ENCODE measurements around the gene RNF169.

The RNF169 gene

GRCh38 chr11:74809801-74810200 is 61.2 kb downstream of the RNF169 start:
- DNase-seq, result no peak
- Histone ChIP-seq H3K4me2 (ENCODE audit: low read depth, low read length) (no peak overlapping the region), H3K4me1 (ENCODE audit: low read length) (no peaks in the 10 kb centered on the region), H2AFZ (ENCODE audit: low read length) (no peak overlapping the region), H3K27me3 (replicated peaks; ENCODE audit: insufficient read depth, low read length) (no peaks in the 10 kb centered on the region), H3F3A (ENCODE audit: insufficient read depth, low read length) (no peaks in the 10 kb centered on the region), H3K27ac (ENCODE audit: low read length) (no peak overlapping the region), H3K9me2 (replicated peaks; ENCODE audit: insufficient read depth, low read length) (no peaks in the 10 kb centered on the region), H3K9ac (ENCODE audit: low read length) (no peak overlapping the region), H3K79me2 (ENCODE audit: low read length) (peaks cover 6% of the 10 kb centered on the region), H3K36me3 (replicated peaks; ENCODE audit: insufficient read depth, low read length) (no peaks in the 10 kb centered on the region; the same call in 1 of the 2 replicates), H3K4me3 (ENCODE audit: low read length) (no peak overlapping the region), H4K20me1 (ENCODE audit: insufficient read depth, low read length) (no peaks in the 10 kb centered on the region), H3K9me3 (replicated peaks; ENCODE audit: insufficient read depth, low read length) (no peaks in the 10 kb centered on the region)
- TF ChIP-seq EZH2 (optimal IDR thresholded peaks at IDR 0.05; ENCODE audit: low read depth, low read length) (no peak), EZH2phosphoT487 (IDR thresholded peaks at IDR 0.05; ENCODE audit: low read length) (no peak), CTCF (IDR thresholded peaks at IDR 0.05; ENCODE audit: low read length) (no peak)

- TF ChIP-seq EZH2 (optimal IDR thresholded peaks at IDR 0.05; ENCODE audit: low read depth, low read length) (no peak), CTCF (IDR thresholded peaks at IDR 0.05; ENCODE audit: low read length) (no peak), EZH2phosphoT487 (IDR thresholded peaks at IDR 0.05; ENCODE audit: low read length) (no peak)
- H3K9me2 ChIP-seq (replicated peaks; ENCODE audit: insufficient read depth, low read length), result no peaks in the 10 kb centered on the region
- H3K4me2 ChIP-seq (ENCODE audit: low read depth, low read length), result no peak overlapping the region
- H2AFZ ChIP-seq (ENCODE audit: low read length), result no peak overlapping the region
- no peak overlapping the region for H3K4me3 ChIP-seq (ENCODE audit: low read length)
- no peaks in the 10 kb centered on the region for H3K27me3 ChIP-seq (replicated peaks; ENCODE audit: insufficient read depth, low read length)
- no peak overlapping the region for H3K9ac ChIP-seq (ENCODE audit: low read length)
- no peak for DNase-seq
- no peaks in the 10 kb centered on the region for H3K9me3 ChIP-seq (replicated peaks; ENCODE audit: insufficient read depth, low read length)
- H3K79me2 ChIP-seq (ENCODE audit: low read length), result no peaks in the 10 kb centered on the region; the same call in 1 of the 2 replicates
- no peaks in the 10 kb centered on the region for H4K20me1 ChIP-seq (ENCODE audit: insufficient read depth, low read length)
- H3K4me1 ChIP-seq (ENCODE audit: low read length), result no peaks in the 10 kb centered on the region
- H3F3A ChIP-seq (ENCODE audit: insufficient read depth, low read length), result no peaks in the 10 kb centered on the region
- no peaks in the 10 kb centered on the region; the same call in none of the 2 replicates for H3K36me3 ChIP-seq (replicated peaks; ENCODE audit: insufficient read depth, low read length)
- H3K27ac ChIP-seq (ENCODE audit: low read length), result no peak overlapping the region
Measured at GRCh38 chr11:74815966-74816365, 67.3 kb downstream of the RNF169 start.

GRCh38 chr11:74816664-74817063 is 68.0 kb downstream of the RNF169 start:
- Histone ChIP-seq H3K79me2 (ENCODE audit: low read length) (no peaks in the 10 kb centered on the region; the same call in 1 of the 2 replicates), H3K4me2 (ENCODE audit: low read depth, low read length) (no peak overlapping the region), H3K4me3 (ENCODE audit: low read length) (no peak overlapping the region), H3K36me3 (replicated peaks; ENCODE audit: insufficient read depth, low read length) (no peaks in the 10 kb centered on the region; the same call in none of the 2 replicates), H3K4me1 (ENCODE audit: low read length) (no peaks in the 10 kb centered on the region), H3F3A (ENCODE audit: insufficient read depth, low read length) (no peaks in the 10 kb centered on the region), H4K20me1 (ENCODE audit: insufficient read depth, low read length) (no peaks in the 10 kb centered on the region), H3K27ac (ENCODE audit: low read length) (no peak overlapping the region), H3K9me2 (replicated peaks; ENCODE audit: insufficient read depth, low read length) (no peaks in the 10 kb centered on the region), H3K9ac (ENCODE audit: low read length) (no peak overlapping the region), H2AFZ (ENCODE audit: low read length) (no peak overlapping the region), H3K27me3 (replicated peaks; ENCODE audit: insufficient read depth, low read length) (no peaks in the 10 kb centered on the region), H3K9me3 (replicated peaks; ENCODE audit: insufficient read depth, low read length) (no peaks in the 10 kb centered on the region)
- DNase-seq, result no peak
- no peak for TF ChIP-seq EZH2phosphoT487 (IDR thresholded peaks at IDR 0.05; ENCODE audit: low read length)
- no peak for TF ChIP-seq EZH2 (optimal IDR thresholded peaks at IDR 0.05; ENCODE audit: low read depth, low read length)
- TF ChIP-seq CTCF (IDR thresholded peaks at IDR 0.05; ENCODE audit: low read length), result no peak

All from MM.1S (cell line).